ENCODE results near the gene SLBP.

The SLBP gene

DNA sequence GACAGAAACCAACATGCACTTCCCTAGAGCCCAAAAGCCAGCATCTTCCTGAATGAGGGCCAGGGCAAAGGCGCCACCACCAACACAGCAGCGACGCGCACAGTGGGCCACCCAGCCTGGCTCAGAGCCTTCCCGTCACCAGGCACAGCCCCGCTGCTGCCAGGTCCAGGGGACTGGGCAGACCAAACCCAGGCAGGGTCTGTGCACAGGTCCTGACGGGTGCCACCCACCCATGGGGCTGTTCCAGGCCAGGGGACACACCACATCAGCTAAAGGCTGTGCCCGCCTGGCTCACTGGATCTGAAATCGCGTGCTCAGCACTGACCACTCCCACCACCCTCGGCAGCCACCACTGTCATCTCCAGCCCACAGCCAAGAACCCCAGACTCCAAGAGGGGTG, 41.8 kb downstream of the SLBP start:
- DNase-seq = no peak

DNA sequence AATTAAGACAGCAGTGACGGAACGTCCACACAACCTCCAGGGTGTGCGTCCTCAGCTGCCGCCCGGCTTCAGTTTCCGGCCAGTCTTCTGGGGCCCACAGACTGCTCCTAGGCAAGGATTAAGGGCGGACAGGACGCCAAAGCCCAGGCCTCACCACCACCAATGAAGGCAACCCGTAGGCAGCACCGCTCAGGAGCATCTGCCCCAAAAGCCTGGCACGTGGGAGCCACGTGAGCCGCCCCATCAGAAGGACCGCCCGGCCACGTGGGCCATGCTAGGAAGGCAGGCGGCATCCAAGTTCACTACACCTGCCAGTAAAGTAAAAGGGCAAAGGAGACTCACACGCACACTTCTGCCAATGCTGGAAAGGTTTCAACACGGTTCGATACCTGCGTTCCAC, 42.3 kb downstream of the SLBP start:
- DNase-seq = no peak

DNA sequence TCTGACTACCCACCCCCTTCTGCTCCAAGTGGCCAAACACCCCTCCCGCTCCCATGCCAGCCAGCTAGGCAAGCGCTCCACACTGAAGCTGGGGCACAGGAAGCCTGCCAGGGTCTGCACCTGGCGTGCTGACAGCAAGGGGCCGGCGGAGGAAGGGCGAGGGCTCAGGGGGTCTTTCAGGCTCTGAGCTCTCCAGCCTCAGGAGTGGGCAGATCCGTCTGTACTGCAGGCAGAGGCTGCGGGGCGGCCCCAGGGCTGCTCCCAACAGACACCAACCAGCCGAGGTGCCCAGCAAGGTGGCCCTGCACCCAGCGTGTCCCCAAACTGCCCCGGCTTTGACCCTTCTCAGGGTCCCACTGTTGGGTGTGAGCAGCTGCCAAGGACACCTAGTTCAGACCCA, 42.8 kb downstream of the SLBP start:
- no peak for DNase-seq

- DNase-seq = no peak
Observed at GRCh38 chr4:1668488-1668840, 43.7 kb downstream of the SLBP start.

DNA sequence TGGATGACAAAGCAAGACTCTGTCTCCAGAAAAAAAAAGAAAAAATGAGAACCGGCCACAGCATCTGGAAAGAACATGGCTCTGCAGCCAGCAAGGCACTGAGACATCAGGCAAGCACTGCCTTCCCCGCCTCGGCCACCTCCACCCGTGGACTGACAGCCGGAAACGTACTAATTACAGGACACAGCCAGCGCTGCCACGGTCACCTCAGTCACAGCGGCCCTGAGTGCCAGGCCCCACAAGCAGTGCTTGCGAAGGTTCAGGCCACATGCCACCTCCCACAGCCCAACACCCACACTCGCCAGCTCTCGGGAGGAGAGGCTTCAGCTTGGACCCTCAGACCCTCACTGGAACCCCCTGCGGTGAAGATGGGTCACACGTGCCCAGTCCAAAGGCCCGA, 44.8 kb downstream of the SLBP start:
- no peak for DNase-seq

DNA sequence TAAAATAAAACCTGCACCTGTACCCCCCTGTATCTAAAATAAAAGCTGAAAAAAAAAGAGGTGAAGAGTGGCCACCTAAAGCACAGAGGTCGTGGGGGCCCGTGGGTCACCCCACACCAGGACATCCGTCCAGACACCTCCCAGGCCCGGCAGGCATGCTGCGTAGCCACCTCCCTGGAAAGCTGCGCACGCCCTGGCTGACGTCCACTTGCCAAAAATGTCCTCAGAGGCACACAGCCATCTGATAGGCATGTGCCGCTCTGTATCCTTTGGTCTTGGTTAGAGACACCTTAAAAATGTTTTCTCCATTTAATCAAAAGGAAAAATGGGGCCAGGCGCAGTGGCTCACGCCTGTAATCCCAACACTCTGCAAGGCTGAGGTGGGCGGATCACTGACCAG, 45.7 kb downstream of the SLBP start:
- DNase-seq = no peak

DNA sequence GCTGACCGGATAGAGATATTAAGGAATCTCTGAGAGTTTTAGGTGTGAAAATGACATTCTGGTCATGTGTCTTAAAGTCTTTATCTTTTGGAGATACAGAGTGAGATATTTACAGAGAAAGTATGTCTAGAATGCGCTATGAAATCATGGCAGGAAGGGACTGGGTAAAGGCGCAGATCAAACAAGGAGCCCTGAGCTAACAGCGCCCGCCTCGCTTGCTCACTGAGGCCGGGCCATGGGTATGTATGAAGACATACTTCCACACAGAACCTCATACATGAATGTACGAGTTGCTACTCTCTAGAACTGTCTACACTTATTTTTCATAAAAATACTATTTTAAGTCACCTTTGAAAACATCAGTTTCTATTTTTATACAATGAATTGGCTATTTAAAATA, 48.0 kb downstream of the SLBP start:
- DNase-seq = no peak

DNA sequence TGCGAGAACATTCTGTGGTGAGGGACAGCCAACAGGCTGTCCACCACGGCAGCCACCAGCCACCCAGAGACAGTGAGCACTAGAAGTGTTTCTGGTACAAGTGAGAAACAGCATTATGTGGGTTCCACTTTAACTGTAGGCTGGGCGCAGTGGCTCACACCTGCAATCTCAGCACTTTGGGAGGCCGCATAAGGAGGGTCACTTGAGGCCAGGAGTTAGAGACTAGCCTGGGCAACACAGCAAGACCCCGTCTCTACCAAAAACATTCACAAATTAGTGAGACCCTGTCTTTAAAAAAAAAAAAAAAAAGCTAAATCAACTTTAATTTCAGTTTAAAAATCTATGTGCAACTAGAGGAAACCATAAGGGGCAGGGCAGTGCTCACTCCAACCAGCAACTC, 48.6 kb downstream of the SLBP start:
- no peak for DNase-seq

GRCh38 chr4:1661695-1662094, 50.4 kb downstream of the SLBP start:
- no peak for DNase-seq

DNA sequence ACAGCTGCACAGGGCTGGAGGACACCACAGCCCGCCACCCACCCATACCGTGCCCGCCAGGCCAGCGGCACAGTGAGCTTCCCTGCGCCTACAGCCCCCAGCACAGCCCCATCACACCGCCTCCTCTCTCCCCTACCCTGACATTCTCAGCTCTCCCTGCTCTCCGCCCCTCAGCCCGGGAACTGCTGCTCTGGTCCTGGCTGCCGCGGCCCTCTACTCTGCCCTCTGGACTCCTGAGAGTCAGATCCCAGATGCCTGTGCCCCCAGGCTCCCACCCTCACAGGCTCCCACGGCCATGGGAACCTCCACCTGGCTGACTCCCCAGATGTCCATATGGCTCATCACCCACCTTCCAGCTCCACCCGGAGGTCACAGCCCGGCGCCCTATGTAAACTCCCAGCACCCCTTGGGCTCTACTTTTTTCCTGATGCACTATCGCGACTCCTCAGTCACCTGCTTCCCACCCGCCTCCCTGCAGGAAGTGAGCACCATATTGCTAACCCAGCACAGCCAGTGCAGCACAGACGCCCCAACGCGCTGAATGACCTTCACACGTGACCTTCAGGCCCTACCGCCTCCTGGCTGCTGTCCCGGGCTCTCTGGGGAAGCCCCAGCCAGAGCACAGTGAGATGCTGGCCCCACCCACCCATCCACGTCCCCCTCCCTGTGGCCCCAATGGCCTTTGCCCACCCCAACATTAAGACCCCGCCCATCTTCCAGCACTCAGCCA, 51.0 kb downstream of the SLBP start:
- DNase-seq = no peak

GRCh38 chr4:1659104-1660043, 52.7 kb downstream of the SLBP start:
- DNase-seq = no peak

DNA sequence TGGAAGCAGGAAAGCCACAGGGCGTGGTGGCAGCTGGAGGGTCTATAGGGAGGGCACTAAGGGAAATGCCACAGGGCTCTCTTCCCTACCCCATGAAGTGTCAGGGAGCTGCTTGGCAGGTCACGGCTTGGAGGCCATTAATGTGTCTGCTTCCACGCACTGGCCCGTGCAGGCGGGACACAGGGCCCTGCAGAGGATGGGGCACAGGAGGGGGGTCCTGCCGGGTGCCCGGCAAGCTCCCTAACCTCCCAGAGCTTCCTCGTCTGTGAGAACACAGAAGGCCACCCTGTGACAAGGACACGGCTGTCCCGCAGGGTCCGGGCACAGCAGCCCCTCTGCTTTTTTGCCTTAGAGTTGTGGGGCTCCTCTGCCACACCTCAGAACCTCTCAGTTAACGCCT, 53.5 kb downstream of the SLBP start:
- DNase-seq = no peak

GRCh38 chr4:1658146-1658545, 54.0 kb downstream of the SLBP start:
- no peak for DNase-seq

DNA sequence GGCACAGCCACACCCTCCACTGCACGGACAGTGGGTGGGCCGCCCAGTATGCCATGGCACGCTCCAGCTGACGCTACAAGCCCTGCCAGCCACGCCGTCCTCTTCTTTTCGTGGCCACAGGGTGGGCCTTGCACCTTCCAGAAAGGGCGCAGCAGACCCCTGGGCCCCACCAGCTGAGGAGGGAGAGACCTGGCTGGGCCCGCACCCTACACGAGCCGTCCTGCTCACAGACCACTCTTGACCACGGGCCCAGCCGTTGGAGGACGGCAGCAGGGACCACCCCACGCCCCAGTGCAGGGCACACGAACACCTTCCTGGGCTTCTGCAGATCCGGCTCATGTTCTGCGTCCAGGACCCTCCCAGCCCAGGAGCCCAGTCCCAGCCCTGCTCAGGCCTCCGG, 55.1 kb downstream of the SLBP start:
- no peak for DNase-seq

DNA sequence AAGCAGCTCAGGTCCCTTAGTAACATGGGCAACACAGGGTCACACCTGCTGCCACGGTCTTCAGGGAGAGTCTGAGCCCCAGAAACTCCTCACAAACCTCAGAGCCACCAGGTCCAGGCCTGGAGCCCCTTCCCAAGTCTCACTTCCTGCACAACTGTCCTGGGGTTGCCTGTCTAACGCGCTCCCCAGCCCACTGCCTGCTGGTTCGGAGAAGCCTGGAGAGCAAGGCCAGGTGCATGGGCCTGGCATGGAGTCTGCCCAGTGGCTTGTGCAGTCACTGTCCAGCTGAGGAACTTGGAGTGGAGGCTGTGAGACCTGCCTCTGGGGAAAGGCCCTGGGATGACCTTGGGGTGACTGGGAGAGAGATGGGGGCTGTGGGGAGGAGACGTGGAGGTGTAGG, 56.0 kb downstream of the SLBP start:
- no peak for DNase-seq

- DNase-seq = no peak
Observed at GRCh38 chr4:1655676-1656075, 56.4 kb downstream of the SLBP start.

DNA sequence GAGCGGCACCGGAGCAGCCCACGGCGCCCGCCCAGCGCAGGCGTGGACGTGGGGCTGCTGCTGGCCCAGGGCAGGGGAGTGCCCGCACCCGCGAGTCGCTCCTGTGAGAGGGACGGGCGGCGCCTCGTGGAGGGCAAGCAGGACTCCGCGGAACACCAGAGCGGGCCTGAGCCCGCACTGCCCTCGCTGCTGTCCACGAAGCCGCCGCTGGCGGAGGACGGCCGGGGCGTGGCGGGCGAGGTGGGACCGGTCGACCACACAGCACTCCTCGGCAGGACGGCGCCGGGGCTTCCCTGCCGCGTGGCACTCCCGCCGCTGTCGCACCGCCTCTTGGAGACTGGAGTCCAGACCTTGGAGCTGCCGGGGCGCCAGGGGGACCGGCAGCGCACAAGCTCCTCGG, 57.0 kb downstream of the SLBP start:
- DNase-seq = no peak

- DNase-seq = no peak
Observed at GRCh38 chr4:1654216-1654955, 57.7 kb downstream of the SLBP start.

- DNase-seq = no peak
Observed at GRCh38 chr4:1653776-1654175, 58.3 kb downstream of the SLBP start.

DNA sequence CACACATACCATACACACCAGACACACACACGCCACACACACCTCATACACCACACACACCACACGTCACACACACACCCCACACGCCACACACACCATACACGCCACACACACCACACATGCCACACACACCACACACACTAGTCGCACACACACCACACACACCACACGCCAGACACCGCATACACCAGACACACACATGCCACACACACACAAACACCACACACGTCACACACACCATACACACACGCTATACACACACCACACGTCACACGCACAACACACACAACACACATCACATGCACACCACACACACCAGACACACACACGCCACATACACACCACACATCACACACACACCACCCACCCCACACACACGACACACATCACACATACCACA, 60.0 kb downstream of the SLBP start:
- no peak for DNase-seq

DNA sequence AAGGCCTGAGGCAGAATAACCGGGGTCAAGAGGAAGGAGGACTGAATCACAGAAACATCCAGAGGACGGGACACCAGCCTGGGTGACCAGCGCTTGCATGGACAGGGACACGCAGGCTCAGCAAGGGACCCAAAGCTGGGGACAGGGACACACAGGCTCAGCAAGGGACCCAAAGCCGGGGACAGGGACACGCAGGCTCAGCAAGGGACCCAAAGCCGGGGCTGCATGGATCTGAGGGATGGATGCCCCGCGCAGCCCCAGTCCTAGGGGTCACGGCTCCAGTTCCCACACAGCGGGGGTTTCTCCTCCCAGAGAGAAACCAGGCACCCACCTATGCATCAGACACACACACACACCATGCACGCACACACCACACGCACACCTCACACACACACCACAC, 60.5 kb downstream of the SLBP start:
- DNase-seq = no peak

DNA sequence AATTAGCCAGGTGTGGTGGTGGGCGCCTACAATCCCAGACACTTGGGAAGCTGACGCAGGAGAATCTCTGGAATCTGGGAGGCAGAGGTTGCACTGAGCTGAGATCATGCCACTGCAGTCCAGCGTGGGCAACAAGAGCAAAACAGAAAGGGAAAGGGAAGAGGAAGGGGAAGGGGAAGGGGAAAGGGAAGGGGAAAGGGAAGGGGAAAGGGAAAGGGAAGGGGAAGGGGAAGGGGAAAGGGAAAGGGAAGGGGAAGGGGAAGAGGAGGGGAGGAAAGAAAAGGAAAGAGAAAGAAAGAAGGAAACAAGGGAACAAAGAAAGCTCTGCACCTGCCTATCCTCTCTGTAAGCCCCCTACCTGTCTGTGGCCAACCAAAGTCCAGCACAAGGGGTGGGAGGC, 63.2 kb downstream of the SLBP start:
- DNase-seq = no peak

DNA sequence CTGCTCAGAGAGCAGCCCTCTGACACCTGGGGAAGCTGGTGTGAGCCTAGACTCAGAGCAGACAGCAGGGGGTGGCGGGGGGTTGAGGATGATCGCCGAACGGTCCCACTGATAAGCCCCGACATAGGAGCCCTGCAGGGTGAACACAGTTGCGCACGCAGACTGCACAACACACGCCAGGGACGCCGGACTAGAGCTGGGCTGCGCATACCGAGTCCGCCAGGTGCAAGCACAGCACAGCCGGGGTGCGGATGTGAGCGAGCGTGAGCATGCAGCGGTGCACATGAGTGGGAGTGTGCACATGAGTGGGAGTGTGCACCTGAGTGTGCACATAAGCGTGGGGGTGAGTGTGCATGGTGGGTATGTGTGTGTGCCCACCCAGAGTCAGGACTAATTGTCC, 64.7 kb downstream of the SLBP start:
- DNase-seq = no peak

DNA sequence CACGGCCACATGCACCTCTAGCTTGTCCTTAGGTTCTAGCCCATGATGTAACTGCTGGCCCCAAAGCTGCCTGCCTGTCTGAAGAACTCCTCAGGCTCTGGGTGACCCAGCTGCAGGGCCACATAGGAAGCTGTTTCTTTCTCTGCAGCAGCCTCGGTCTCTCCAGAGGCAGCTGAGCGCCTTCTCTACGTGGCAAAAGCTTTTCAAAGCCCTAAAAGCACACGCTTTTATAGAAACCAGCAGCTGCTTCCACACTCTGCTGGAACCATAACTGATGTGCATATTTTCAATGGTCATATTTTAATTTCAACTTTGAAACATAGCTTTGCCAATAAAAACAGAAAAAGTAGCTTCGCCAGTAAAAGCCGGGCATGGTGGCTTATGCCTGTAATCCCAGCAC, 65.4 kb downstream of the SLBP start:
- DNase-seq = no peak

Data from hematopoietic multipotent progenitor cell treated with erythropoietin and hydrocortisone succinate and interleukin-3 and kit ligand, for 8 days (in vitro differentiated cells).